DOHH2 (cell line): ENCODE measurements around the gene PKDCC.

ENCODE experiments used
- CTCF ChIP-seq: fragments of 200-600 bp; sonication (generic); IDR thresholded peaks from one replicate; pipeline ENCODE4 v1.5.1; 2014; ENCODE audit warnings: antibody characterized with exemption, mild to moderate bottlenecking, low read depth, low read length; ENCODE audit not compliant: poor library complexity, severe bottlenecking
- EZH2phosphoT487 ChIP-seq: fragments of 200-600 bp; sonication (generic); IDR thresholded peaks from 2 replicates; pipeline ENCODE4 v1.6.1; 2017; ENCODE audit warnings: borderline replicate concordance, mild to moderate bottlenecking, antibody characterized with exemption, low read length, moderate library complexity, mixed read lengths

- TF ChIP-seq EZH2phosphoT487 (no peak), CTCF (no peak)
Observed at GRCh38 chr2:42069568-42069967, 21.7 kb downstream of the PKDCC start.
